Type B pancreatic cell (in vitro differentiated cells): ENCODE measurements around the gene ASIC2. TPM values are rescaled to one million over a fixed set of nuclear protein-coding genes. Genes with fewer than 3 reads are reported as not detected.

ENCODE experiments used
- DNase-seq: peaks from one replicate; pipeline ENCODE4 v3.0.0; 2021; ENCODE audit warnings: mixed read lengths; ENCODE audit not compliant: unreplicated experiment; ENCODE audit errors: extremely low spot score
- H3K27ac Mint-ChIP-seq: 2 replicates; pipeline ENCODE4 v1.8.0; 2021; ENCODE audit warnings: mild to moderate bottlenecking, mixed read lengths
- H3K27me3 Mint-ChIP-seq: 2 replicates; pipeline ENCODE4 v1.8.0; 2021; ENCODE audit warnings: mixed read lengths
- H3K36me3 Mint-ChIP-seq: 2 replicates; pipeline ENCODE4 v1.8.0; 2021; ENCODE audit warnings: mixed read lengths
- H3K4me1 Mint-ChIP-seq: one replicate; pipeline ENCODE4 v1.8.0; 2021; ENCODE audit warnings: mixed read lengths; ENCODE audit not compliant: unreplicated experiment
- H3K4me3 Mint-ChIP-seq: 2 replicates; pipeline ENCODE4 v1.8.0; 2021; ENCODE audit warnings: mild to moderate bottlenecking, mixed read lengths
- H3K9me3 Mint-ChIP-seq: 2 replicates; pipeline ENCODE4 v1.8.0; 2021; ENCODE audit warnings: mixed read lengths
- CTCF ChIP-seq: fragments of 200-600 bp; sonication (generic); conservative IDR thresholded peaks from 2 replicates; pipeline ENCODE4 v1.5.0; 2021; ENCODE audit warnings: antibody characterized with exemption, mild to moderate bottlenecking
- total RNA-seq: library from RNA; stranded (reverse); gene quantifications from 2 replicates; pipeline ENCODE4 v1.2.1, GENCODE V29; 2021; ENCODE audit warnings: low replicate concordance

ASIC2 gene
- total RNA-seq, 1 donor from 2014 or later = 3.4 TPM

DNA sequence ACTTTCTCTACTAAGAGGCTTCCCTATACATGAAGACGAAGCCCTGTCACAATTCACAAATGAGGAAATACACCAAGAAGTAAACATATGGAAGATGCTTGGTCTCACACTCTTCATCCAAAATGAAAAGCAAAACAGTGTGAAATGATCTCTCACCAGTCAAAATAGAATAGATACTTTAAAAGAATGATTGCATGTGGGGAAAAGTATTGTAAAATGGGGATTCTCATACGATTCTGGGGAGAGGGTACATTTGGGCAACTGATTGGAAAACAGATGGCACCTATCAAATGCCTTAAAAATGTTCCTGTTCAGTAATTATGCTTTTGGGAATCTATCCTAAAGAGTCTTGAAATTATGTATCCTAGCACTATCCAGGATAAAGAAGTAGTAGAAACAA lies 78.1 kb downstream of the ASIC2 start:
- H3K9me3 Mint-ChIP-seq = no peaks in the 10 kb centered on the region
- H3K4me3 Mint-ChIP-seq = no peak overlapping the region
- no peak for TF ChIP-seq CTCF
- H3K27me3 Mint-ChIP-seq = peaks cover 47% of the 10 kb centered on the region
- H3K27ac Mint-ChIP-seq = no peak overlapping the region
- DNase-seq = no peak
- H3K4me1 Mint-ChIP-seq = no peaks in the 10 kb centered on the region
- no peaks in the 10 kb centered on the region for H3K36me3 Mint-ChIP-seq

GRCh38 chr17:33210285-33210684 lies 82.8 kb downstream of the ASIC2 start:
- Mint-ChIP-seq H3K4me3 (no peak overlapping the region), H3K4me1 (no peaks in the 10 kb centered on the region), H3K27me3 (peaks cover 24% of the 10 kb centered on the region), H3K36me3 (no peaks in the 10 kb centered on the region), H3K27ac (no peak overlapping the region), H3K9me3 (no peaks in the 10 kb centered on the region)
- no peak for TF ChIP-seq CTCF
- no peak for DNase-seq

DNA sequence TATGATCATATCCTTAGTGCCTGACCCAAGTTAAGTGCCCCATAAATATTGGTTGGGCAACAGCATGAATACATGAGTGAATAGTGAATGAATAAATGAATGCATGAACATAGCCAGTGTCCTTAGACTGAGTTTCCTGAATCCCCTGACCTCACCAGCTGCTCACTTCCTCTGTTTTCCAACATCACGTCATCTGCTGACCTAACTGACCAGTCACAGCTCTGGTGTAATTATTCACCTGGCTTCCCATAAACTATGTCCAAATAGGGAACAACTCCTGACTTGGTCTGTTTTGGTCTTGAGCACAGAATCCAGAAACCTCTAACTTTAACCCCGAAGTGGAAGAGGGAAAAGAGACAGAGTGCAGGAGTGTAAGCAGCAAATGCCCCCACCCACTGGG lies 83.4 kb downstream of the ASIC2 start:
- peaks cover 19% of the 10 kb centered on the region for H3K27me3 Mint-ChIP-seq

GRCh38 chr17:33207231-33207630 lies 85.9 kb downstream of the ASIC2 start:
- no peaks in the 10 kb centered on the region for H3K9me3 Mint-ChIP-seq
- H3K4me1 Mint-ChIP-seq = no peaks in the 10 kb centered on the region
- no peak overlapping the region for H3K4me3 Mint-ChIP-seq
- H3K36me3 Mint-ChIP-seq = no peaks in the 10 kb centered on the region
- no peak for DNase-seq
- no peak for TF ChIP-seq CTCF
- peaks cover 7% of the 10 kb centered on the region for H3K27me3 Mint-ChIP-seq
- no peak overlapping the region for H3K27ac Mint-ChIP-seq

More for the DNA sequence above, 83.4 kb downstream of the ASIC2 start:
- Mint-ChIP-seq H3K9me3 (no peaks in the 10 kb centered on the region), H3K36me3 (no peaks in the 10 kb centered on the region), H3K27ac (no peak overlapping the region), H3K4me3 (no peak overlapping the region), H3K4me1 (no peaks in the 10 kb centered on the region)
- no peak for DNase-seq
- TF ChIP-seq CTCF = no peak

DNA sequence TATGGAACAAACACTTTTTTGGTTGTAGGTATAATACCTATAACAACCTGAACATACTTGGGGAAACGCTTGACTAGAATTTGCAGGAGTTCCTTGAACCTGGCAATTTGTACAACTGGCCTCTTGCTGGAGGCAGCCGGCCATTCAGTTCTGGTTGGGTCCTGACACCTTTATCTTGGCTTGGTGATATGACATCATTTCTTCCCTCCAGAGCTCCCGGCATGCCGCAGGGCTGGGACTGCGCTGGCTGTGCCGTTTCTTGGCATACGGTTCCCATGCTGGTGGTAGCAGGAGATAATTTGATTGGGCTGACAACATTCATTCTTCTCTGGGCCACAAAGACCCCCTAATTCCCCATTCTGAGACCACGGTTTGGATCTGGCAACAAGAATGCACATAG lies 87.5 kb downstream of the ASIC2 start:
- no peak overlapping the region for H3K4me3 Mint-ChIP-seq
- H3K9me3 Mint-ChIP-seq = no peaks in the 10 kb centered on the region
- TF ChIP-seq CTCF = no peak
- H3K4me1 Mint-ChIP-seq = no peaks in the 10 kb centered on the region
- H3K27me3 Mint-ChIP-seq = peaks cover 9% of the 10 kb centered on the region
- no peak for DNase-seq
- H3K36me3 Mint-ChIP-seq = no peaks in the 10 kb centered on the region
- no peak overlapping the region for H3K27ac Mint-ChIP-seq

- Mint-ChIP-seq H3K9me3 (no peaks in the 10 kb centered on the region), H3K27me3 (peaks cover 18% of the 10 kb centered on the region), H3K4me3 (no peak overlapping the region), H3K36me3 (no peaks in the 10 kb centered on the region), H3K4me1 (no peaks in the 10 kb centered on the region), H3K27ac (no peak overlapping the region)
- no peak for TF ChIP-seq CTCF
- no peak for DNase-seq
Measured at GRCh38 chr17:33204701-33205100, 88.4 kb downstream of the ASIC2 start.
